HG03025 (cell line): Measurements from ENCODE around the gene MACC1.

Experiments
- ATAC-seq: cut with Tn5 transposase; IDR thresholded peaks from one replicate; pipeline ENCODE4 v1.9.1; 2021; ENCODE audit warnings: mild to moderate bottlenecking, moderate library complexity; ENCODE audit not compliant: unreplicated experiment, low FRiP score

Gene MACC1

GRCh38 chr7:20095436-20095835 is 121.7 kb downstream of the MACC1 start:
- ATAC-seq = no peak

- ATAC-seq = no peak
These were observed 127.8 kb downstream of the MACC1 start for GRCh38 chr7:20089431-20089830.

GRCh38 chr7:20085086-20085485 is 132.1 kb downstream of the MACC1 start:
- ATAC-seq = no peak
